HG03060 (cell line): ENCODE measurements around the gene CIB2.

Experiments
- ATAC-seq: cut with Tn5 transposase; IDR thresholded peaks from one replicate; pipeline ENCODE4 v1.9.1; 2021; ENCODE audit warnings: low read depth, moderate number of reproducible peaks; ENCODE audit not compliant: unreplicated experiment

The CIB2 gene

DNA sequence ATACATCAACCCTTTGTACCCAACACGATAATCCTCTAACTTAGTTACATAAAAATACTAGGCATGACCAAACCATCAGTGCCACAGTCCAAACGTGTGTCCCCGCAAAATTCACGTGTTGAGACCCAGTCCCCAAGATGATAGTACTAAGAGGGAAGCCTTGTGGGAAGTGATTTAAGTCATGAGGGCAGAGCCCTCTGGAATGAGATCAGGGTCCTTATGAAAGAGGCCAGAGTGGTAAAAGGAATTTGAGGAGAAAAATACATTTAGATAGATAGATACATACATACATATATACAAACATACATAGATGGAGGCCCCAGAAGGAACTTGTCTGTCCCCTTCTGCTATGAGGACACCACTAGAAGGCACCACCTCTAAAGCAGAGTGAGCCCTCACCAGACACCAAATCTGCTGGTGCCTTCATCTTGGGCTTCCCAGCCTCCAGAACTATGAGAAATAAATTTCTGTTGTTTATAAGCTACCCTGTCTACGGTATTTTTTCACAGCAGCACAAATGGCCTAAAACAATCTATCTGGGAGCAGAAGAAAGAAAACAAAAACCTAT, 61.7 kb downstream of the CIB2 start:
- no peak for ATAC-seq

DNA sequence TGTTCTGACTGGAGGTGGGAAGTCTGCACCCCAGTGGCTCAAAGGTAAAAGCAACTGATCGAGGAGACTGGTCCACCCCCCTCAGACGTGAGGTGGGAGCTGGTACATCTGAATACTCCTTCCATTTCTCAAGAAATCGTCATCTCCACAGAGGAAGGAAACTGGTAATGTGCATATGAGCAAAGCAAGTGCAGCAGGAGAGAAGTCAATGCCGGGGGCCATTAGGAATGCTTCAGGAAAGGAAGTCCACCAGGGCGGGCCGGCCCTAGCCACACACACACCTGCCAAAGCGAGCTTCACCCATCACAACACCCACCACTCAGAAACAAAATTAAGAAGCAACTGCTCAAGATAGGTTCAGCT, 62.2 kb downstream of the CIB2 start:
- no peak for ATAC-seq

DNA sequence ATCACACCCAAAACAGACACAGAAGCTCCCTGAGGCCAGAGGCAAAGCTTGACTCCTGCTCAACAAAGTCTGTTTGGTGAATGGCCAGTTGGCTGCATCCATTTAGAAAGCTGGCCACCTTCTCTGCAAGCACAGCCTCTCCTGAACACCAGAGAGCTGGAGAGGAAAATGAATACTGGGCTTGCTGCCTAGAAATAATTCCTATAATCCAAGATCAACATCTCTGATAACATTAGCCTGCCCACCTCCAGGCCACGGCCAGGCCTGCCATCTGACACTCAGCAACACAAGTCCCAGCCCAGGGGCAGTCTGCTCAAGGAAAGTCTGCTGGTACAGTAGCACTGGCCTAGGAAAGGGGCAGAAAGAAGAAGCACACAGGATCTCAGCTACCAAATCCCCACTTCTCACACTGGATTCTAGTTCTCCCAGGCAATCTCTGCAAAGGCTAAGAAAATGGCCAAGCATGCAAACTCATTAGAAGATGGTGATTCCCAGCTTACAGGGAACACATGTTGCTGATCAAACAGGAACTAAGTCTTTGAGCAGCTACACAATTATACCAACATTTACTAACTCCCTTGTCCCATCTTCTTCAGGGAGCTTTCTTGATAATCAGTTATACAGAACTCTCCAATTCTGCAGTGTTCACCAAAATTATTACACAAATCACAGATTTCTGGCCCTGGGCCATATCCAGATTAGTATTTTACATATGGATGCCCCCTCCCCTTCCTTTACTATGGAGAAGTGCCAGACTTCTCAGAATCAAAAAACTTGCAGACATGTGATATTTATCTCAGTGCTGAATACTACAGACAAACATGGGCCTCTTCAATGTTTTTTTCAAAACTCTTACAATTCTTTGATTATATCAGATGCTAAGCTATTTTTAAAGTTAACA, 63.7 kb downstream of the CIB2 start:
- no peak for ATAC-seq

DNA sequence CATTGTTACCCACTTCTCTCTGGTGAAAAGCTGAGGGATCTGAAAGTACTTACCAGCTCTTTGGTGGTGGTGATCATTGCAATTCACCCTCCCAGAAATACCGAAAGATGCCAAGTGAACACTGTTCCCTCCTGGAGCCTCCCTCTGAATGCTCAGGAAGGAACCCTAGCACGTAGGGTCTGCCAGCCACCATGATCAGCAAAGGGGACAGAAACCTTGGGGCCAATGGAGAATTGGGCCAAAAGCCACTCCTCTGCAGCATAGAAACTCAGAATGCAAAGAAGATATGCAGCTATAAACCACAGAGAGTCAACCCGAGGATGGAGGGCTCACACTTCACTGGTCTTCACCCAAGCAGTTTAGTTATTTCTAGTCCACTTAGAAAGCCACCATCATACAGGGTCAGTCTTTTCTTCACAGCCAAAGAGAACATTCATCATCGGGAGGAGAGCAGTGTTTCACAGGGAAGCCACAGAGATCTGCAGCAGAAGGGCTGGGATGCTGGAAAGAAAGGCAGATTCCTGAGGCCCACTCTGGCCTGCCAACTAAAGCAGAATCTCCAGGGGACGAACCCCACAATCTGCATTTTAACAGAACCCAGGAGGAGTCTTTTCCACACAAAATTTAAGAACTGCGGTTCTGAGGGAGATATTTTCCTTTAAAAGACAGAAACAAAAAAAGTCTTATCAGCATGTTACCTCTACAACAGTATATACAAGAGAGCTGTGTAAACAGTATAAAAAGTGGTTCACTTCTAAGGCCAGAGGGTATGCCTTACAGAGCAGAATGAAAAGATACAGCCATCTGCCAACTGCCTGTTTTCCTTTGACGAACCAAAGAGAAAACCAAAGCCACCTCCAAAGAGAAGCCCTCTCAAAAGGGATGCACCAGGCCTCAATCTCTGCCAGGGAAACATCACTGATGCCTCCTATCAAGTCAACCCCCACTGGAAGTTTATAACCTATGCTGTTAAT, 65.0 kb downstream of the CIB2 start:
- ATAC-seq: peak; percentile 43

DNA sequence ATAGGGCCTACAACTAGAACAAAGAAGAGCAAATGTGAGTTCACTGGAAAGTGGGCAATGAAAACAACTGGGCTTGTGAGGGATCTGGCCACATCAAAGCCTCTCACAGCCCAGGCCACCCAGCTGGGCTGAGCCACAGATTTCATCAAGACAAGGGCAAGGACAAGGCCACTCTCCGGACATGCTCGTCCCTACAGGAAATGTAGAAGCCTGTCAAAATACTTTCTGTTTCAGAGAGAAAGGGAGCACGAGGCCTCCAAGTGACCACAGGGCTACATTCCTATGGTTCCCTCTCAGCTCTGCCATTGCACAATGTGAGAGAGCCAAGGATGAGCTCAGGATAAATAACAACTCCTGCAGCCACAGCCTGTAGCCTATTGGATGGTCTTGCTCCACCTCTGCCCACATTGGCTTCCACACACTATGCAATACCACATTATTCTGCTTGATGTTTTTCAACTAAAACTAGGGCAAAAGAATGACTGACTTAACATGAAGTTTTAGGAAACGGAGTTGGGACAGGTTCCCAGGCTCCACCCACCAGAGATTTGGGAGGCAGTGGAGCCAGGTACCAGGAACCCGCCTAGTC, 65.9 kb downstream of the CIB2 start:
- ATAC-seq: no peak

DNA sequence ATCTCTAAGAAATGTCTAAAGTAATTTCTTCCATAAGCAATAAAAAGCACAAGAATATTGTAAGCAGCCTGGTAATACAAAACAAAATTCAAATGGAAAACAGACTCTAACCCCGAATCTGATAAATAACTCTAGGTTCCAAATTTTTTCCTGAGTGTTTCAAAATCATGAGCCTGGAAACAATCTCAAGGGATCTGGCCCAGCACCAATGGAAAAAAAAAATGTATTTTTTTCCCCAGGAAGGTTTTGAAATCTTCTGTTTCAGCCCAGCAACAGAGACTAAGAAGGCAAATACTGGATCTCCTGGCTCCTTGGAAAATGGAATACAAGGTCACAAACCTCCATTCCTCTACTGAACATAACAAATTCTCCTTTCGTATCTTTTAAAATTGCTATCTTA, 66.7 kb downstream of the CIB2 start:
- no peak for ATAC-seq

DNA sequence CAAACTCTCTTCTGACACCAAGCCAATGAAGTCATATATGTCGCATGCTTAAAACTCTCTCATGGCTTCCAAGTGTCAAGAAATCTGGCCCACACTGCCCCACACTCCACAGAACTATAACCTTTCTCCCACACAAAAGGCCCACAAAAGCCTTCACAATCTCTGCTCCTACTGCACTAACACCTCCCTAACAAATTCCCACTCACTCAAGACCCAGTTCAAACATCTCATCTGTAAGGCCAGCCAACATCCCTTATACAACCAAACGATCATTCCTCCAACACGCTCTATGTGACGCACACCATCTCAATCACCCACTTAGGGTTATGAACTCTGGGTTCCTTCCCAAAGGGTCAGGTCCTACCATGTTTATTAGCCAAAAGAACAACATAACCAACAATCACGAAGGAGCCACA, 67.3 kb downstream of the CIB2 start:
- ATAC-seq: no peak

DNA sequence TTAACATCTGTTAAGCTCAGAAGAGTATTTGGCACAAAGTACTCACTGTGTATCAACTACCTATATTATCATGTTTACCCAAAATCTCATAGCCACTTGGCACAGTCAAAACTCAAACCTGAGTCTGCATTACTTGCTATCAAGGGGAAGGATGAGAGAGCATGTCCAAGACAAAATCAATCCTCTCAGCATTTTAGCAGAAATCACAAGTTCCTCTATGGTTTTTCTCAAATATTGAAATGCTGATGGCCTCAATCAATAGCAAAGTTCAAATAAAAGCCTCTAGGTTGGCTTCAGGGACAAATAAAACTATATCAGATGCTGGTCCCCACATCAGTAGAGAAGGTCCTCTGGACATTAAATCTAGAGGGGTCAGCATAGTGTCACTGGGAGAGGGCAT, 68.0 kb downstream of the CIB2 start:
- ATAC-seq: no peak

DNA sequence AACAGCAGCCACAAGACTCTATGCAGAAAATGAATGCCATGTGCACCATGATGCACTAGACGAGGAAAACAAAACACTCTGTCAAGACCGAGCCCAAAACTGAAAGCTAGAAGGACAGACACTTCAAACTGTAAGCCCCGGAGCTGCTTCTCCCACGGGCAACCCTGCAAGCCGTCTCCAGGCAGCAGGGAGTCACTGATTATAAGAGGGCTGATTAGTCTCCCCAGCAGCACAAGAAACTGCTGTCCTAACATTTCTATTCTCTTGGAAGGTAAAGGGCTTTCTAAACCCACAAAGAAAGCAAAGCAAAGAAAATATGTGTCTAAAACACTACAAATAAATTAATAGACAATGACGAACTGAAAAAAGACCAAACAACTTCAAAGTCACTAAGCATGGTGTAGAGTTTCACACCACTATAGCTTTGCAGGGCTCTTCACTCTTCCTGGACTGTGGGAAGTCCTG, 69.2 kb downstream of the CIB2 start:
- ATAC-seq: no peak

DNA sequence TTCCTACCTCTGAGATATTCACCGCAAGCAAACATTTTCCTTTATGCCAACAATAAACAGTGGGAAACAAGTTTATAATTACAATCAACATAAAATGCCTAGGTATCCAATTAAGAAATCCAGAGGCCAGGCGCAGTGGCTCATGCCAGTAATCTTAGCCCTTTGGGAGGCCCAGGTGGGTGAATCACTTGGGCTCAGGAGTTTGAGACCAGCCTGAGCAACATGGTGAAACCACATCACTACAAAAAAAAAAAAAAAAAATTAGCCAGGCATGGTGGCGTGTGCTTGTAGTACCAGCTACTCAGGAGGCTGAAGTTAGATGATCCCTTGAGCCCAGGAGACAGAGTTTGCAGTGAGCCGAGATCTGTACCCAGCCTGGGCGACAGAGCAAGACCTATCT, 71.0 kb downstream of the CIB2 start:
- no peak for ATAC-seq

DNA sequence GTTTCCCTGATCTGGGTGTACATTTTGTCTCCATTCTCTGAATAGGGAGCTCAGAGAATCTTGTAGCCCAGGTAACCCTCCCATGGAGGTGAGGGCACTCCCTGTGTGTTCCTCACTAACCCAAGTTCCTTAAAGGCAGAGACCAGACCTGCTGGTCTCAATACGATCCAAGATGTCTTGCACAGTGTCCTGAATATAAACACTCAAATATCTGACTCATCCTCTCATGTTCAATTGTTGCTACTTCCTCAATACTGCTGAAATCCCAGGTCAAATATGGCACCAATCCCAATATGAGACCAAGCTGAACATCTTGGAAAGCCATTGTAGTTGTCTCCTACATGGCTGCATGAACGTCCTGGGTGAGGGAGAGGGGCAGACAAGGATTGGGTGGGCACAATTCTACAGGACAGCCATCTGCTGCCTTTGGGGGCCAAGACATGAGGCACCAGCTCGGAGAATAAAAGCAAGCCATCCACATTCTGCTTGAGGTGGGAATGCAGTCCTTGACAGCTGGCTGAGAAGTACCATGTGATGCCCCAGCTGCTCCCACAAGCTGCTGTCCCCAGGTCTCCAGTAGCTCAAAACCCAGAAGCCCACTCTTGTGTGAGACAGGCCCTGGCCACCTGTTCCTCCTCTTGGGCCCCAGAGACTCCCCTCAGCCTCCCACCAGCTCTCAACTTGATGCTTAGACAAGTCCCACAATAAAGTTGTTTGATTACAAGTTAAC, 72.0 kb downstream of the CIB2 start:
- ATAC-seq: no peak

DNA sequence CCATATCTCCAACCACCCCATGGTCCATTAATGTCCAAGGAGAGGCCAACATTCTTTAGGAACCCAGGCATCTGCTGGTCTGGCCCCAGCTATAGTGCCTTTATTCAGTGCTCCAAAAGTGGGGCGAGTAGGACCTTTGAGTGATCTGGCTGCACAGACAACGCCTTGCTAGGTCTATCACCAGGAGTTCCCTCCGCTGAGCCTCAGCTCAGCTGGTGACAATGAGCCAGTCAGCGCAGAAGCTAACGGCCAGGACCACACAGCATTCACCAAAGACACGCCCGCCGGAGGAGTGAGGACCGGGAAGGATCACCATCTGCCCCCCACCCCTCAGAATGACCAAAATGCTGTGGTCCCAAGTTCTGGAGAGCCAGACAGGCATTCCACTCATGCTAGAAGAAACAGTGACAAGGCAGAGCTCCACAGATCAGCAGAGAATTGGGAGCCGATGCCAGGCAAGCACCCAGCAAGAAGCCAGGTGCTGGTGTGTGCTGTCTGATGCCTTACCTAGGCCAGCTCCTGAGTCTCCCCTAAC, 72.8 kb downstream of the CIB2 start:
- ATAC-seq: no peak

DNA sequence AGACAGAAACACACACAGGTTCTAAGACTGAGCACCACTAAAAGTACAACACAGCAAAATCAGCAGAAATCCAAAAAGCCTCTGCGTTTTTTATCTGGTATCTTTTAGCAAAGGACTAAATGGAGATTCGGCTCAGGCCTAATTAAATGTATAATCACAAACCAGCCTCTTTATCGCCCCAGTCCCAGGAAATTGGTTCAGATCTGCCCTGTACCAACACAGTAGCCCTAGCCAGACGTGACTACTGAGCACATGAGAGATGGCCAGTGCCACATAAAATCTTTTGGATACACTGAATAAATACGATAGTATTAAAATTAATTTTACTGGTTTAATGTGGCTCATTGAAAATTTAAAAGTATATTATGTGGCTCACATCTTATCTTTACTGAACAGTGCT, 73.4 kb downstream of the CIB2 start:
- ATAC-seq: no peak

DNA sequence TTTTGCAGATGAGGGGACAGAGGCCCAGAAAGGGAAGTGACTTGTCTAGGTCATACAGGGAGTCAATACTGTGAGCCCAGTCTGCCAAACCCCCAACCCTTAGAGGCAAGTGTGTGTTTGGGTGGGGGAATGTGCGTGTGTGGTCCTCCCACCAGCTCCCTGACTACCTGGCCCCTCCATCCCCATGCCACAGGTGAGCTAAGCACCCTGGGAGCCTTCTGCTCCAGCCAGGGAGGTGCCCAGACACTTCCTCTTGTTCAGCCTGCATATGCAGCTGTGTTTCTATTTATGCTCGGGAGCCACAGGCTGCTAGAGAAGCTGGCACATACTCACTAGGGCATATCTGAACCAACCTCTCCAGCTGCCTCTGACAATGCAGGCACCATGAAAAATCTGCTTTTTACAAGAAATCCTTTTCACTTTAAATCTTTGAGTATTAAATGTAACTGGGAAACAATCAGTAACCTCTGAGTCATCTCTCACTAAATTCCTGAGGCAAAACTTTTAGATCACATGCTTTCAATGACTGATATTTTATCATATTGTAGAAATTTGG, 74.5 kb downstream of the CIB2 start:
- no peak for ATAC-seq

DNA sequence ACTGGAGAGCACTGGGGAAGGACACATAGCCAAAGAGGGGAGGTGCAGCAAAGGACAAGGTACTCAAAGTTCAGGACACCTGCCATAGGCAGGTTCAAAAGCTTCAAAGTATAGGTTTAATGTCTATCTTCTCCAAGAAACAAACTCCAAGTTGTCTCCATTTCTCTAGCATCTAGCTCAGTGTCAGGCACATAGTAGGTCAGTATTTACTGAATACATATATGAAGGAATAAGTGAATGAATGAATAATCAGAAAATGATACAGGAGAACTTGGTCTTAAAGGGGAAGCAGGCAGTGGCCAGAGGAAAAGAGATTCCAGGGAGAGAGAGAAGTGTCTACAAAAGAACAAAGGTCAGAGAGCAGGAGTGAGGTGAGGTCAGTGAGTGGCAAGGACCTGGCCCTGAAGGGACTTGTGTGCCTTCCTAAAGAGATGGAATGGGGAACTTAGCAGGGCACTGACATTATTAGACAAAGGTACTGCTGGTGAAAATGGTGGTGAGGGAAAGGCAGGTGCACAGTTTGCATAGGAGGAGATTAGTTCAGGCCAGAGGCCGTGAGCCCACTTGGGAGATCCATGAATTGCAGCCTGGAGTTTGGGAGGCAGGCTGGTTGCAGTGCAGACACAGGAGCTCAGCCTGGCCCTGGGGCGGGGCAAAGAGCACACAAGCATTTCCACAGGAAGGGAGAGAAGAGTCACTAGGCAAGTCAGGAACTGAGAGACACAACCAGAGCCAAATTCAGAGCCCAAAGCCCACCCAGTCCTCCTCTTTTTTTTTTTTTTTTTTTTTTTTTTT, 75.1 kb downstream of the CIB2 start:
- no peak for ATAC-seq

DNA sequence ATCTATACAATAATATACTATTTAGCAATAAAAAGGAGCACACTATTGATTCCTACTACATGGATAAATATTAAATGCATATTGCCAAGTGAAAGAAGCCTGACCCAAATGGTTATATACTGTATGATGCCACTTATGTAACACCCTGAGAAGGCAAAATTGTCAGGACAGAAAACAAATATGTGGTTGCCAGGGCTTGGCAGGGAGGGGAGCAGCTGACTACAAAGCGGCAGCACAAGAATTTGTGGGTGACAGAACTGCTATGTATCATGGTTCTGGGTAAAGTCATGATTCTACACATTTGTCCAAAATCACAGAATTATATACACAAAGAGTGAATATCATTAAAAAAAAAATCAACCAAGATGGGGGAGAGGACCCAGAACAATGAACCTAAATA, 76.3 kb downstream of the CIB2 start:
- ATAC-seq: no peak
